CD4-positive, alpha-beta T cell treated with Interleukin-2 at 100 ng/mL for 4 hours (primary cell): ENCODE measurements around the gene NDUFB2.
"Not testable (repeated sequence)": the region's sequence is repeated elsewhere in the genome, so short reads cannot be mapped to it uniquely, and the experiment has no call there.

Source experiments
- DNase-seq: peaks from one replicate; pipeline ENCODE4 v3.0.0-alpha.2; 2020; ENCODE audit warnings: low spot score

NDUFB2 gene

DNA sequence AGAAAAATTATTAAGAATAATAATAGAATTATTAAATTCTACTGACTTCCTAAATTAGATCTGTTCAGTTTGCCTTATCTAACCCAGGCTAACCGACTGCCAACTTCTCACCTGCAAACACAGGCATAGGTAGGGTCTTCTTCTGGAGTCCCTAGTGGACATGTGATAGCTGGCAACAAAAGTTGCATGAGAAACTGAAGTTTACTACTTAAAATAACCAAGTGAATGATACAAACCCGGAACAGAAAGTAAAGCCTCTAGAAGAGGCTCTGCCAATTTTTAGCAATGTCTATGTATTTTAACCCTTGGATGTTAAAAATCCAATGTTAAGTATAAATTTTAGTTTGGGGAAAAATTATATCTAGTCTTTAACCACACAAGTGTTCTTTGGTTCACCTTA lies 37.6 kb downstream of the NDUFB2 start:
- DNase-seq: no peak

GRCh38 chr7:140734729-140735128 lies 38.2 kb downstream of the NDUFB2 start:
- DNase-seq: no peak

- DNase-seq: no peak
Measured at GRCh38 chr7:140738280-140738679, 41.8 kb downstream of the NDUFB2 start.

- DNase-seq: not testable (repeated sequence)
Measured at GRCh38 chr7:140743255-140743654, 46.7 kb downstream of the NDUFB2 start.

DNA sequence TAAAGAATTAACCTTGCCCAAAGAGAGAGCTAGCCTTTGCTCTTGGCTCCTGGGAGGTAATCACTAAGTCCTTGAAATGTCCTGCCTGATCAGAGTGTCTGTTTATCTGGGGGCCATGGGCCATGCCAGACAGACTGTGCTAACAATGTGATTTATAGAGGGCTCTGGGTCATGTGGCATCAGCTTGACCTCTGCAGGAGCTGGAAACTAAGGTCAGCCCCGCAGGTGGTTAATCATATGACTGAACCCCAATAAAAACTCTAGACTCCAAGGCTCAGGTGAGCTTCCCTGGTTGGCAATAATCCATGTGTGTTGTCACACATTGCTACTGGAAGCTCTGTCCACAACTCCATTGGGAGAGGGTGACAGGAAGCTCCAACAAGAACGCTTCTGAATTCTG lies 47.5 kb downstream of the NDUFB2 start:
- DNase-seq: no peak

DNA sequence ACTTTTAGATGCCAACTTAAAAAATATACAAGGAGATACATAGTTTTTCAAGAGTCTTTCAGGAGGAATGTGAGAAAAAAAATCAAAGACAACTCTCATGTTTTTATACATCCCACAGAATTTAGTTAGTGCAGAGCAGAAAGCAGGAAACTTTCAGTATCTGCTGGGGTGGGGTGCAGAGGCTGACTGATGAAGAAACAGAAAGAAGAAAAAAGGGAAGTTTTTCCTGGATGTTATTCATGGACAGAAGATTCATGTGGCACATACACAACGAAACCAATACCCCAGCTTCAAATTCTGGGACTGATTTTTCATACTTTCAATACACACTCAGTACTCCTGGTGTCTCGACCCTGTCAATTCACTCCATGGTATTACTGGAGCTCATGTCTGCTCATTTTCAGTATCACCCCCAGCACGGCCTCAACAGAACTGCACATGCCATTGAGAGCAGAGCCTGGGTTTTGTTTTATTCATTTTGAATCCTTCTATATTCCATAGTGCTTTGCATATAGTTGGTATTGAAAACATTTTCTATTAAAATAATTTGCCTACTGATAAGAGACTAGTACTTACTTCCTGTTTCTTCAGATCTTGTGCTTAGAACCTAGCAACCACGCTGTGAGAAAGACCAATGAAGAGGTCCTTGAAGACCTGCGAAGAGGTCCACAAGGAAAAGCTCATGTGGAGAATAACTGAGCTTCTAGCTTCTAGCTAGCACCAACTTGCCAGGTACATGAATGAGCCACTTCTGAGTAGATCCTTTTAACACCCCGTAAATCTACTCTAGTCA lies 49.0 kb downstream of the NDUFB2 start:
- no peak for DNase-seq

GRCh38 chr7:140746751-140747150 lies 50.2 kb downstream of the NDUFB2 start:
- DNase-seq: no peak

- no peak for DNase-seq
Measured at GRCh38 chr7:140752533-140752932, 56.0 kb downstream of the NDUFB2 start.

- no peak for DNase-seq
Measured at GRCh38 chr7:140754506-140754905, 58.0 kb downstream of the NDUFB2 start.
